Endothelial cell of hepatic sinusoid (primary cell): Measurements from ENCODE around the gene TMC1.

ENCODE experiments used
- in situ Hi-C: cut with HindIII; loops from 2 replicates; pipeline ENCODE4 v1.10.0; 2017; ENCODE audit warnings: low sequenced_read_pairs

TMC1 gene

GRCh38 chr9:72599874-72600534, 78.6 kb downstream of the TMC1 start:
- in situ Hi-C loops, result loop anchor here (25.0 kb wide), 1 partner anchor 238 kb away; the partner anchor contains the start of gene ZFAND5

DNA sequence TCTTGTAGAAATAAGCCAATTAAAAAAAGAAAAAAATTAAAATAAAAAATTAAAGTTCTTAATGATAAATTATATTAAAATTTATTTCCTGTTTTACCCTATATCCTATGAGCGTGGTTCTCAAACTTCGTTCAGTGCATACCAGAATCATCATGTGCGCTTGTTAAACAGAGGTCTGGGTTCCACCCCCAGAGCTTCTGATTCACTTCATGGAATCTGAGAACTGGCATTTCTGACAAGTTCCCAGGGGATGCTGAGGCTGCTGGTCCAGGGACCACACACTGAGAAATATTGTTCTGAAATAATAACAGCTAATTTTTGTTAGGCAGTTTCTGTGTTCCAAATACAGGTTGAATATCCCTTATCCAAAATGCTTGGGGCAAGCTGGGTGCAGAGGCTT, 79.3 kb downstream of the TMC1 start:
- in situ Hi-C loops, result no loop called here

GRCh38 chr9:72601615-72602014, 80.2 kb downstream of the TMC1 start:
- in situ Hi-C loops, result no loop called here

DNA sequence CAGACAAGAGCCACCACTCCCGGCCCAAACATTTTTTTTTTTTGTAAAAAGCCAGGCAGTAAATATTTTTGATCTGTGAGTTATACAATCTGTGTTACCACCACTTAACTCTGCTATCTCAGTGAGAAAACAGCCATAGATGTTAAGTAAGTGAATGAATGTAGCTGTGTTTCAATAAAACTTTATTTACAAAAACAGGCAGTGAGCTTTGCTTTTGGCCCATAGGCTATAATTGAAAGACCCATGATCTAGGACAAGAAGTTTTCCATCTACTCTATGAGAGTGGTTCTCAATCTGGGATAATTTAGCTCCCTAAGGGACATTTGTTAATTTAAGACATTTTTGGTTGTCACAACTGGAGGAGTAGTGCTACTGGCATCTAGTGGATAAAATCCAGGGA, 91.0 kb downstream of the TMC1 start:
- in situ Hi-C loops, result no loop called here

DNA sequence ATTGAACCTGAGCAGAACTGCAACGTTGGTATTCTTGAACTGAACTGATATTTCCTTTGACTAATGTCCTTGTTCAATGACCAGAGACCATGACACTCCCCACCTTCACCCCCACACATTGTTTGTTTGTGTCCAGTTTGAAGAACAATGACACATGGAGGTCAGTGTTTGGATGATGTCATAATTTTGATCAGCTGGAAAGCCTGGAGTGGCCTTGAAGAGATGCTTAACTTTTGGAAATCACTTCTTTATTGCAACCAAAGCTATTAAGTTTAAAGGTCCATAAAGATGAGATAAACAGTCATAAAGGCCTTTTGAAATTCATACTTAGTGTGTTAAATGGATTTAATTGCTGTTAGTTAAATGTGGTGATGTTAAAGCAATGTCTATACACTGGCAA, 92.7 kb downstream of the TMC1 start:
- in situ Hi-C loops, result no loop called here

DNA sequence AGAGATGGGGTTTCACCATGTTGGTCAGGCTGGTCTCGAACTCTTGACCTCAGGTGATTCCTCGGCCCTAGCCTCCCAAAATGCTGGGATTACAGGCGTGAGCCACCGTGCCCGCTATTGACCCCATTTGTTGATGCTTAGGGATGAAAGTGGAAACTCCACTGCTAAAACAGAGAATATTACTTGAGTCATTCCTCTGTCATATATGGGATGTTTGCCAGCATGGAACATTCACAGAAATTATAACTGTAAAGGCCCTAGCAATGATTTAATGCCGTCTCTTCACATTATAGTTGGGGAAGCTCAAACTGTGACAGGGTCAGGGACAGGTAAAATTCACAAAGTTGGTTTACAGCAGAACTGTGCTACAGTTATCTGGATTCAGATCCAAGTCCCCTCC, 94.5 kb downstream of the TMC1 start:
- in situ Hi-C loops, result no loop called here

- in situ Hi-C loops, result no loop called here
Observed at GRCh38 chr9:72618811-72619210, 97.4 kb downstream of the TMC1 start.

DNA sequence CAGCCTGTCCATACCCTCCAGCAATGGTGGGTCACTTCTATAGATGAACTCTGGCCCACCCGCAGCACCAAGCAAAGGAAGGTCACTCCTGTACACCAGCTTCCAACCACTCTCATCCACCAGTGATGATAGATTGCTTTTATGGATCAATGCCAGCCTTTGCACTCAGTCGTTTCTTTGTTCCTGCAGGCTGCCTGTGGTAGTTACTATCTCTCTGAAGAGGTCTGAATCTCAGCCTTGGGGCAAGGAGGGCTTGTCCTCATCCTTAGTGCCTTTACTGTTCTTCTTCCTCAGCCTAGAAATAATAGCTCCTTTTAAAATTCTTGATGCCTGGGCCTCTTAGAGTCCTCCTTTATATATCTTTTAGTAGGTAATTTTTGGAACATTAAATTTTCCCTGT, 100.8 kb downstream of the TMC1 start:
- in situ Hi-C loops, result no loop called here

- in situ Hi-C loops, result no loop called here
Observed at GRCh38 chr9:72623156-72623555, 101.7 kb downstream of the TMC1 start.

GRCh38 chr9:72627147-72627546, 105.7 kb downstream of the TMC1 start:
- in situ Hi-C loops, result loop anchor here (5.0 kb wide), 1 partner anchor 100 kb away; no protein-coding TSS in a partner anchor

GRCh38 chr9:72627956-72628540, 106.6 kb downstream of the TMC1 start:
- in situ Hi-C loops, result loop anchor here (5.0 kb wide), 1 partner anchor 99 kb away; no protein-coding TSS in a partner anchor

- in situ Hi-C loops, result no loop called here
Observed at GRCh38 chr9:72633966-72634365, 112.6 kb downstream of the TMC1 start.

DNA sequence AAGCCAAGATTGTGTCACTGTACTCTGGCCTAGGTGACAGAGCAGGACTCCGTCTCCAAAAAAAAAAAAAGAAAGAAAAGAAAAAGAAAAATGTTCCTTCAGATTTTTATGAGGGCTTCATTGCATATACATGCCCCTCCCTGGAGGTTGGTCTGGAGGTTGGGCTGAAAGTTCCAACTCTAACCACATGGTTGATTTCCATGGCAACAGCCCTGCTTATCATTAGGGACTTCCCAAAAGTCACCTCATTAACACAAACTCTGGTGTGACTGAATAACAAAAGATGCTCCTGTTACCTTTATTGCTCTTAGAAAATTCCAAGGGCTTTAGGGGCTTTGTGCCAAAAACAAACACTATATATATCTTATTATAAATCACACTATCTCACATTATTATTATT, 113.8 kb downstream of the TMC1 start:
- in situ Hi-C loops, result no loop called here

GRCh38 chr9:72636621-72637020, 115.2 kb downstream of the TMC1 start:
- in situ Hi-C loops, result no loop called here

DNA sequence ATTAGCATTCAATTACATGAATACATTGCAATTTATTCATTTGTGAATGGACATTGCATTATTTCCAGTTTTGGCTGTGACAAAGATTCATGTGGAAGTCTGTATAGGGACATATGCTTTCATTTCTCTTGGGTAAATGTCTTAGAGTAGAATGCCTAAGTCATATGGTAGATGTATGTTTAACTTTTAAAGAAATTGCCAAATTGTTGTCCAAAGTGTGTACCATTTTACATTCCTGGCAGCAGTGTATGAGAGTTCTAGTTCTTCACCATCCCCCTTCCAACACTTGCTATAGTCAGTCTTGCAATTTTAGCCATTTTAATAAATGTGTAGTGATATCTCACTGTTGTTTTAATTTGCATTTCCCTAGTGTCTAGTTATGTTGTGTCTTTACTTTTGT, 122.2 kb downstream of the TMC1 start:
- in situ Hi-C loops, result no loop called here

DNA sequence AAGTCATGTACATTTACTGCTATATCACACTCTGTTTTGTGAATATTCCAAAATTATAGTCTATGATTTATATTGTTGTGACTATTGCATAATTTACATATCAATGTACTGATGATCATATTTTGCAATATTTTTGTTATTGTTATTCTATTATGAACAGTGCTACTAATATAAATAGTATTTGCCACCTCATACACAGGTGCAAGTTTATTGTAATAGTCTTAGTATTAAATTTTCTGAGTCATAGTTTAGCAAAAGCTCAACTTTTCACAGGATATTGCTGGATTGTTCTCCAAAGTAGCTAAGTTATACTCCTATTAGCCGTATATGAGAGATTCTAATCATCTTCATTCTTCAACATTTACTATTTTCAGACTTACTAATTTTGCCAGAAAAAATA, 124.7 kb downstream of the TMC1 start:
- in situ Hi-C loops, result no loop called here

DNA sequence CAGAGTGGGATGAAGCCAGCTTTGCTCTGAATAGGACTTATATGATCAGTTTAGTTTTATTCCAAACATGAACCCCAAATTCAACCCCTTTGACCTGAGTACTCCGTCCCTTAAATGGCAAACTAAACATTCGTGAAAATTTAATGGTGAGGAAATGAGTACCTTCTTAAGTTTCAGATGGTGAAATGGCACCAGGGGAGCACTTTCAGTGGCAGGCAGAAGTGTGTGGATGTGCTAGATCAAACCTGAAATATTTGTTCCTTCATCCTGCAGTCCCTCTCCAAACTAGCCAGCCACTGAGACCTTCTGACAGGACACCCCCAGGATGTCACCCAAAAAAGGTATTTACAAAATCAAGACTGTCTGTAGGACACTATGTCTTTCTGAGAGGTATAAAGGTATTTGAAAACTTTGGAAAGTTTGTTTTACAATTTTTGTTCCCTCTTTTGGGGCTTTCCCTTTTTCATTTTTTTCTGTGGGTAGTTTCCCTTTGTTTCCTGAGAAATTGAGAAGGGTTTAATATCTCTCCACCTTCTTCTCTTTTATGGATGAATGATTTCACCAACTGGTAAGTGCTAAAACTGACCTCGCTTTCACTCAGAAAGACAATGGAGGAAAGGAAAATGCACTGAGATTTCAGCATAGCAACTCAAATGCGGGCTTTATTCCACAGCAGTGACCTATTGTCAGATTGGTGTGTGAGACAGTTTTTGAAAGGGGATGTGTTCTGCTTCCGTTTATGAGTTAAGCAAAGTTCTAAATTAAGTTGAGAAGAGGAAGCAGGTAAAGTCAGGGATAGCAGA, 127.1 kb downstream of the TMC1 start:
- in situ Hi-C loops, result no loop called here

DNA sequence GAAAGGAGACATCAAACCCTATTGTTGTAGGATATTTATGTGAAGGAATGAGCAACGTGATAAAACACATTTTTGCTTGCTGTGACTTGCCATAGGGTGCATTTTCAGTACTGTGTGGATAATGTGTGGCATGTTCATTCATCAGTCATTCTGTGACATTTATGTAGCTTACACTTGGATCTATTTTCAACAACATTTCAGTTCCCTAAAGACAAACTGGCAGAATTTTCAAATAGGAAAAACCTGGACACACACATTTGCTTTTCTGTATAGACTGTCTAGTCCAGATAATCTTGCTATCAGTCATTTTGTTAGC, 127.7 kb downstream of the TMC1 start:
- in situ Hi-C loops, result no loop called here

DNA sequence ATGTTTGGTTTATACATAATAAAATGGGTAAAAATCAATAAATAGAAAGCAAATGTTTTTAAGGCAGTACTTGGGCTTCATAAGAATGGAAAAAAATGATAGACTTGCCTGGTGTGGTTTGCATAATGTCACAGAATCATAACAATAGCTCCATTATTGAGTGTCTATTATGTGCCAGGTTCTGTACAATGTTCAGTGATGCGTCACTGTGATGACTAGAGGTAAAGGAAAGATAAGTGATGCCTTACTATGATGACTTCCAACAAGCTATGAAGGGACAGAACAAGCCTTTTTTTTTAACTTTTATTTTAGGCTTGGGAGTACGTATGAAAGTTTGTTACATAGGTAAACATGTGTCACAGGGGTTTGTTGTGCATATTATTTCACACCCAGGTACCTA, 128.8 kb downstream of the TMC1 start:
- in situ Hi-C loops, result no loop called here

- in situ Hi-C loops, result no loop called here
Observed at GRCh38 chr9:72656021-72656420, 134.6 kb downstream of the TMC1 start.

- in situ Hi-C loops, result no loop called here
Observed at GRCh38 chr9:72657023-72657422, 135.6 kb downstream of the TMC1 start.

GRCh38 chr9:72658703-72659102, 137.3 kb downstream of the TMC1 start:
- in situ Hi-C loops, result no loop called here
